Testis (tissue), 2 donors: ENCODE results near the gene TIMM13.

Experiments
- CTCF ChIP-seq, 3 experiments: fragments of 450-650 bp in 2 of 3; fragments of 200-600 bp in 1 of 3; sonication (generic) in 1 of 3; IDR thresholded peaks; one replicate each; pipeline ENCODE4 v1.5.1; 2016 to 2019; ENCODE audit warnings: antibody characterized with exemption in 3 of 3, mild to moderate bottlenecking in 2 of 3, moderate library complexity in 1 of 3
- POLR2A ChIP-seq: fragments of 450-650 bp; IDR thresholded peaks from one replicate; pipeline ENCODE4 v1.6.1; 2017; ENCODE audit warnings: antibody characterized with exemption, mild to moderate bottlenecking, moderate library complexity

- no peak for TF ChIP-seq CTCF (IDR thresholded peaks at IDR 0.05)
- no peak for TF ChIP-seq POLR2A
Observed at GRCh38 chr19:2380567-2380966, 46.8 kb downstream of the TIMM13 start.
